Activated T-cell treated with anti-CD3 and anti-CD28 coated beads, Interleukin-2, amount 50 U/mL, for 48 hours (primary cell): Measurements from ENCODE around the gene TARM1.
"Not testable (repeated sequence)": the region's sequence is repeated elsewhere in the genome, so short reads cannot be mapped to it uniquely, and the experiment has no call there.

Experiments
- DNase-seq, 2 experiments: peaks; one replicate each; pipeline ENCODE4 v3.0.0-alpha.2; 2020

TARM1 gene

GRCh38 chr19:54081032-54081431 is at the start of gene TARM1:
TARM1 (minus strand) TSS chr19:54081365; CDS start chr19:54081340, 25 bp downstream.
- no peak for DNase-seq

- no peak for DNase-seq
These were observed 48.4 kb upstream of the TARM1 start for GRCh38 chr19:54129617-54129996.

GRCh38 chr19:54128796-54129616 is 47.8 kb upstream of the TARM1 start:
- no peak for DNase-seq

- DNase-seq: no peak
These were observed 47.2 kb upstream of the TARM1 start for GRCh38 chr19:54128441-54128725.

- no peak for DNase-seq
These were observed 46.7 kb upstream of the TARM1 start for GRCh38 chr19:54127688-54128440.

- no peak for DNase-seq
These were observed 44.5 kb upstream of the TARM1 start for GRCh38 chr19:54125713-54126112.

GRCh38 chr19:54124393-54124792 is 43.2 kb upstream of the TARM1 start:
- DNase-seq: no peak

GRCh38 chr19:54123682-54124081 is 42.5 kb upstream of the TARM1 start:
- DNase-seq: no peak

GRCh38 chr19:54121259-54121658 is 40.1 kb upstream of the TARM1 start:
- no peak for DNase-seq

GRCh38 chr19:54115109-54116063 is 34.2 kb upstream of the TARM1 start, which contains the start of the genes PRPF31 and TFPT:
PRPF31 (plus strand) TSS chr19:54115754; CDS start chr19:54118279, 2,525 bp downstream.
TFPT (minus strand) TSS chr19:54115657; CDS start chr19:54115269, 388 bp downstream.
- DNase-seq: peak; percentile 96 to 98

GRCh38 chr19:54114340-54115108 is 33.4 kb upstream of the TARM1 start:
- peak; percentile 60 to 61 for DNase-seq

- DNase-seq: no peak
These were observed 28.5 kb upstream of the TARM1 start for GRCh38 chr19:54109651-54110050.

- no peak for DNase-seq
These were observed 27.3 kb upstream of the TARM1 start for GRCh38 chr19:54108496-54108895.

GRCh38 chr19:54107876-54108490 is 26.8 kb upstream of the TARM1 start:
- DNase-seq: no peak

GRCh38 chr19:54106716-54107115 is 25.6 kb upstream of the TARM1 start:
- no peak for DNase-seq

GRCh38 chr19:54105796-54106195 is 24.6 kb upstream of the TARM1 start:
- DNase-seq: no peak

GRCh38 chr19:54104998-54105715 is 24.0 kb upstream of the TARM1 start:
- no peak for DNase-seq

- DNase-seq: peak; percentile 96 to 97
These were observed 21.4 kb upstream of the TARM1 start, which contains the start of gene NDUFA3 for GRCh38 chr19:54102421-54103169. NDUFA3 (plus strand) TSS chr19:54102855; CDS start chr19:54102879, 24 bp downstream.

- no peak for DNase-seq
These were observed 19.4 kb upstream of the TARM1 start, which contains the start of gene OSCAR for GRCh38 chr19:54100561-54100960. OSCAR (minus strand) TSS chr19:54100803; CDS start chr19:54100792, 11 bp downstream.

- DNase-seq: not testable (repeated sequence)
These were observed 18.7 kb upstream of the TARM1 start for GRCh38 chr19:54099903-54100255.
